Common myeloid progenitor, CD34-positive (primary cell): ENCODE measurements around the gene CASP10.
A peak's percentile ranks its signal among the peaks of the same experiment; 100 is the strongest.
"Not testable (repeated sequence)": the region's sequence is repeated elsewhere in the genome, so short reads cannot be mapped to it uniquely, and the experiment has no call there.

Experiments
- CTCF ChIA-PET: fragments of 350-600 bp; sonication (Branson Sonifier 250); formaldehyde crosslinking; loops from one replicate; lab custom pipeline; 2021; ENCODE audit warnings: antibody characterized with exemption; lab: Charles Lee
- POLR2A ChIA-PET: fragments of 350-600 bp; sonication (Branson Sonifier 250); formaldehyde crosslinking; loops from one replicate; lab custom pipeline; 2021; ENCODE audit warnings: antibody characterized with exemption; lab: Charles Lee
- DNase-seq, 3 donors: peaks; one replicate each; pipeline versions ENCODE4 v3.0.0 to v3.0.0-alpha.2; 2013
- H3K27ac ChIP-seq, 2 experiments: 1 replicate in 1 of 2; 2 replicates in 1 of 2; pipeline ENCODE4 v1.7.0; 2013; ENCODE audit warnings: inconsistent platforms in 2 of 2, low read length in 2 of 2, mild to moderate bottlenecking in 2 of 2, low read depth in 1 of 2, moderate library complexity in 1 of 2; ENCODE audit not compliant: severe bottlenecking in 2 of 2, insufficient read depth in 1 of 2, poor library complexity in 1 of 2
- H3K27me3 ChIP-seq, 5 experiments: replicated peaks in 2 of 5; 1 replicate in 3 of 5; 2 replicates in 2 of 5; pipeline versions ENCODE4 v1.6.1 to v1.7.0; 2013; ENCODE audit warnings: low read length in 4 of 5, mild to moderate bottlenecking in 2 of 5, moderate library complexity in 2 of 5, inconsistent platforms in 1 of 5; ENCODE audit not compliant: insufficient read depth in 5 of 5, control insufficient read depth in 4 of 5
- H3K36me3 ChIP-seq, 4 experiments: 1 replicate in 2 of 4; 2 replicates in 2 of 4; pipeline versions ENCODE4 v1.6.1 to v1.7.0; 2013; ENCODE audit warnings: low read length in 3 of 4, control low read depth in 1 of 4, mild to moderate bottlenecking in 1 of 4; ENCODE audit not compliant: control insufficient read depth in 4 of 4, insufficient read depth in 4 of 4
- H3K4me1 ChIP-seq, 4 experiments: 1 replicate in 3 of 4; 2 replicates in 1 of 4; pipeline versions ENCODE4 v1.6.1 to v1.7.1; 2013; ENCODE audit warnings: low read length in 3 of 4, mild to moderate bottlenecking in 3 of 4, control low read depth in 1 of 4, inconsistent platforms in 1 of 4, moderate library complexity in 1 of 4; ENCODE audit not compliant: control insufficient read depth in 4 of 4, insufficient read depth in 4 of 4; ENCODE audit errors: control extremely low read depth in 1 of 4
- H3K4me3 ChIP-seq, 7 experiments: 1 replicate in 4 of 7; 2 replicates in 3 of 7; pipeline versions ENCODE4 v1.5.1 to v1.7.0; 2013; ENCODE audit warnings: mild to moderate bottlenecking in 7 of 7, low read length in 6 of 7, moderate library complexity in 6 of 7, inconsistent platforms in 2 of 7, low read depth in 2 of 7, control low read depth in 1 of 7; ENCODE audit not compliant: insufficient read depth in 4 of 7, control insufficient read depth in 1 of 7; ENCODE audit errors: extremely low read depth in 1 of 7
- H3K9me3 ChIP-seq, 5 experiments: 1 replicate in 4 of 5; 2 replicates in 1 of 5; pipeline versions ENCODE4 v1.6.1 to v1.7.1; 2013; ENCODE audit warnings: low read length in 4 of 5, mild to moderate bottlenecking in 2 of 5, inconsistent platforms in 1 of 5, low read depth in 1 of 5, moderate library complexity in 1 of 5; ENCODE audit not compliant: control insufficient read depth in 4 of 5, insufficient read depth in 2 of 5; ENCODE audit errors: control extremely low read depth in 1 of 5
- WGBS: methylation state at CpG from one replicate; pipeline ENCODE4 v1.1.5; 2013; ENCODE audit not compliant: insufficient coverage; 5-methylcytosine and 5-hydroxymethylcytosine counted together

Gene CASP10

GRCh38 chr2:201233812-201234662 is 51.1 kb downstream of the CASP10 start:
- Histone ChIP-seq H3K4me1 (peaks cover 34 to 79% (median 60%) of the 10 kb centered on the region in 4 experiments), H3K36me3 (peaks cover 0 to 4% (median 0%) of the 10 kb centered on the region in 4 experiments), H3K27me3 (no peaks in the 10 kb centered on the region), H3K4me3 (peak overlapping the region; percentile 69 to 97 (median 86)), H3K9me3 (no peaks in the 10 kb centered on the region), H3K27ac (peak overlapping the region; percentile 43 to 91)
- no peak for DNase-seq
- WGBS: 7% methylated on average over 6 of the region's 21 CpGs
- CTCF ChIA-PET: interaction anchor here (0.9 to 3.3 kb wide), 19 partner anchors 9 to 552 kb away, joined by 3 to 80 read pairs (median 12); partner anchors contain the start of genes CASP10, CASP8, CFLAR and ORC2
- POLR2A ChIA-PET: interaction anchor here (1.3 to 3.0 kb wide), 3 partner anchors 24 to 51 kb away, joined by 5 to 14 read pairs (median 6); partner anchors contain the start of gene CASP10

GRCh38 chr2:201234663-201235135 is 51.8 kb downstream of the CASP10 start:
- Histone ChIP-seq H3K9me3 (no peaks in the 10 kb centered on the region), H3K36me3 (peaks cover 0 to 8% (median 0%) of the 10 kb centered on the region in 4 experiments), H3K4me3 (peak overlapping the region in 6 of 7 experiments; percentile 78 to 97 (median 88)), H3K27me3 (no peaks in the 10 kb centered on the region), H3K4me1 (peaks cover 31 to 77% (median 57%) of the 10 kb centered on the region in 4 experiments), H3K27ac (peak overlapping the region; percentile 43 to 91)
- CTCF ChIA-PET: interaction anchor here (0.6 to 3.3 kb wide), 10 partner anchors 8 to 436 kb away, joined by 3 to 65 read pairs (median 7); partner anchors contain the start of gene CASP8
- DNase-seq: no peak
- WGBS: no CpG with 5 or more reads among the region's 3 CpGs
- POLR2A ChIA-PET: interaction anchor here (3.0 kb wide), 1 partner anchor 43 kb away, joined by 14 read pairs; no protein-coding TSS in a partner anchor

GRCh38 chr2:201235860-201236811 is 53.2 kb downstream of the CASP10 start:
- Histone ChIP-seq H3K9me3 (peaks cover 0 to 2% (median 0%) of the 10 kb centered on the region in 5 experiments), H3K27me3 (no peaks in the 10 kb centered on the region), H3K4me3 (peak overlapping the region in 6 of 7 experiments; percentile 16 to 97 (median 88)), H3K27ac (peak overlapping the region in 1 of 2 experiments; percentile 91), H3K36me3 (peaks cover 0 to 19% (median 5%) of the 10 kb centered on the region in 4 experiments), H3K4me1 (peaks cover 34 to 83% (median 58%) of the 10 kb centered on the region in 4 experiments)
- ChIA-PET CTCF (interaction anchor here (0.7 to 2.6 kb wide), 17 partner anchors 9 to 150 kb away, joined by 3 to 33 read pairs (median 6); partner anchors contain the start of genes CASP10 and CASP8), POLR2A (interaction anchor here (0.7 to 1.0 kb wide), 2 partner anchors 20 to 45 kb away, joined by 3 read pairs; no protein-coding TSS in a partner anchor)
- DNase-seq: peak; percentile 73 to 81 (median 75)
- 13% methylated on average over 8 of the region's 14 CpGs for WGBS

GRCh38 chr2:201237486-201238123 is 54.7 kb downstream of the CASP10 start:
- Histone ChIP-seq H3K4me1 (peaks cover 34 to 72% (median 53%) of the 10 kb centered on the region in 4 experiments), H3K36me3 (peaks cover 0 to 22% (median 7%) of the 10 kb centered on the region in 4 experiments), H3K9me3 (peaks cover 0 to 2% (median 0%) of the 10 kb centered on the region in 5 experiments), H3K27me3 (no peaks in the 10 kb centered on the region), H3K4me3 (peak overlapping the region in 2 of 7 experiments; percentile 4 to 45), H3K27ac (peak overlapping the region in 1 of 2 experiments; percentile 60)
- WGBS: 12% methylated on average over 4 of the region's 7 CpGs
- DNase-seq: peak; percentile 69 to 88 (median 88)
- POLR2A ChIA-PET: interaction anchor here (0.6 to 0.9 kb wide), 5 partner anchors 16 to 473 kb away, joined by 3 to 5 read pairs (median 3); partner anchors contain the start of gene CASP8
- CTCF ChIA-PET: interaction anchor here (0.7 to 2.6 kb wide), 16 partner anchors 10 to 941 kb away, joined by 3 to 33 read pairs (median 6); partner anchors contain the start of genes CASP10, CASP8 and MPP4

GRCh38 chr2:201239167-201239935 is 56.4 kb downstream of the CASP10 start:
- CTCF ChIA-PET: interaction anchor here (0.9 to 1.2 kb wide), 4 partner anchors 9 to 19 kb away, joined by 3 to 4 read pairs (median 4); no protein-coding TSS in a partner anchor
- 72% methylated on average over 8 of the region's 21 CpGs for WGBS
- DNase-seq: peak in 2 of 3 donors; percentile 52 to 57
- peaks cover 32 to 61% (median 40%) of the 10 kb centered on the region in 4 experiments for H3K4me1 ChIP-seq
- H3K27ac ChIP-seq: peak overlapping the region in 1 of 2 experiments; percentile 65
- POLR2A ChIA-PET, H3K27me3 ChIP-seq, H3K9me3 ChIP-seq: not testable (repeated sequence)
- H3K4me3 ChIP-seq: peak overlapping the region in 2 of 7 experiments; percentile 6 to 32
- peaks cover 0 to 22% (median 7%) of the 10 kb centered on the region in 4 experiments for H3K36me3 ChIP-seq
